ENCODE measurements around the gene FES. TPM values are rescaled to one million over a fixed set of nuclear protein-coding genes. Genes with fewer than 3 reads are reported as not detected.

The FES gene
- total and polyA plus RNA-seq, 2 donors (not counting 1 experiment from before 2014, with no cell fraction given): 5.5 to 31.2 TPM

GRCh38 chr15:90929246-90930019 lies 45.1 kb downstream of the FES start:
- no peaks in the 10 kb centered on the region for H3K79me2 ChIP-seq (ENCODE audit: control insufficient read depth, insufficient read depth, low read length)
- H2AFZ ChIP-seq (ENCODE audit: low read length): peak overlapping the region; percentile 5
- peak overlapping the region; percentile 68 for H3K27ac ChIP-seq (ENCODE audit: insufficient read depth, low read length)
- no peaks in the 10 kb centered on the region for H3K27me3 ChIP-seq (ENCODE audit: control insufficient read depth, insufficient read depth, low read length)
- H4K20me1 ChIP-seq (ENCODE audit: control insufficient read depth, extremely low read depth, insufficient read depth, low read length): no peaks in the 10 kb centered on the region
- no peak for DNase-seq (ENCODE audit: low read depth in 2 of 2)
- peaks cover 8% of the 10 kb centered on the region for H3K4me1 ChIP-seq (ENCODE audit: control insufficient read depth, extremely low read depth, insufficient read depth, low read length)
- peak overlapping the region; percentile 43 for H3K9ac ChIP-seq (ENCODE audit: insufficient read depth, low read length)
- peak overlapping the region; percentile 65 for H3K4me2 ChIP-seq (ENCODE audit: extremely low read depth, insufficient read depth, low read length)
- TF ChIP-seq EZH2 (IDR thresholded peaks at IDR 0.05; ENCODE audit: low read length, missing control alignments) (no peak), CTCF (conservative IDR thresholded peaks at IDR 0.05 in 1 of 2, IDR thresholded peaks at IDR 0.05 in 1 of 2; ENCODE audit: low read depth in 1 of 2, low read length in 2 of 2) (no peak)
- H3K36me3 ChIP-seq (ENCODE audit: control insufficient read depth, insufficient read depth, low read length): no peaks in the 10 kb centered on the region
- H3K4me3 ChIP-seq (replicated peaks in 1 of 4; ENCODE audit: control extremely low read depth in 1 of 4, insufficient read depth in 1 of 4, low read depth in 3 of 4, low read length in 4 of 4): peak overlapping the region; percentile 18 to 71 (median 48)
- no peaks in the 10 kb centered on the region for H3K9me3 ChIP-seq (ENCODE audit: control insufficient read depth, insufficient read depth, low read depth, low read length)

GRCh38 chr15:90930861-90931574 lies 46.7 kb downstream of the FES start:
- Histone ChIP-seq H2AFZ (ENCODE audit: low read length) (no peak overlapping the region), H3K9me3 (ENCODE audit: control insufficient read depth, insufficient read depth, low read depth, low read length) (no peaks in the 10 kb centered on the region), H3K4me2 (ENCODE audit: extremely low read depth, insufficient read depth, low read length) (peak overlapping the region; percentile 65), H3K27me3 (ENCODE audit: control insufficient read depth, insufficient read depth, low read length) (no peaks in the 10 kb centered on the region), H3K4me3 (replicated peaks in 1 of 4; ENCODE audit: control extremely low read depth in 1 of 4, insufficient read depth in 1 of 4, low read depth in 3 of 4, low read length in 4 of 4) (peak overlapping the region in 2 of 4 experiments; percentile 71 to 80), H3K9ac (ENCODE audit: insufficient read depth, low read length) (no peak overlapping the region), H3K36me3 (ENCODE audit: control insufficient read depth, insufficient read depth, low read length) (no peaks in the 10 kb centered on the region), H3K4me1 (ENCODE audit: control insufficient read depth, extremely low read depth, insufficient read depth, low read length) (peaks cover 14% of the 10 kb centered on the region), H3K27ac (ENCODE audit: insufficient read depth, low read length) (peak overlapping the region; percentile 68), H4K20me1 (ENCODE audit: control insufficient read depth, extremely low read depth, insufficient read depth, low read length) (no peaks in the 10 kb centered on the region), H3K79me2 (ENCODE audit: control insufficient read depth, insufficient read depth, low read length) (peaks cover 7% of the 10 kb centered on the region)
- no peak for DNase-seq (ENCODE audit: low read depth in 2 of 2)
- TF ChIP-seq CTCF (conservative IDR thresholded peaks at IDR 0.05 in 1 of 2, IDR thresholded peaks at IDR 0.05 in 1 of 2; ENCODE audit: low read depth in 1 of 2, low read length in 2 of 2): no peak
- TF ChIP-seq EZH2 (IDR thresholded peaks at IDR 0.05; ENCODE audit: low read length, missing control alignments): no peak

- peaks cover 11% of the 10 kb centered on the region for H3K79me2 ChIP-seq (ENCODE audit: control insufficient read depth, insufficient read depth, low read length)
- no peaks in the 10 kb centered on the region for H3K9me3 ChIP-seq (ENCODE audit: control insufficient read depth, insufficient read depth, low read depth, low read length)
- TF ChIP-seq EZH2 (IDR thresholded peaks at IDR 0.05; ENCODE audit: low read length, missing control alignments) (no peak), CTCF (conservative IDR thresholded peaks at IDR 0.05 in 1 of 2, IDR thresholded peaks at IDR 0.05 in 1 of 2; ENCODE audit: low read depth in 1 of 2, low read length in 2 of 2) (no peak)
- no peak for DNase-seq (ENCODE audit: low read depth in 2 of 2)
- H3K4me3 ChIP-seq (replicated peaks in 1 of 4; ENCODE audit: control extremely low read depth in 1 of 4, insufficient read depth in 1 of 4, low read depth in 3 of 4, low read length in 4 of 4): peak overlapping the region in 3 of 4 experiments; percentile 70 to 88 (median 80)
- H3K4me2 ChIP-seq (ENCODE audit: extremely low read depth, insufficient read depth, low read length): peak overlapping the region; percentile 100
- peaks cover 17% of the 10 kb centered on the region for H3K4me1 ChIP-seq (ENCODE audit: control insufficient read depth, extremely low read depth, insufficient read depth, low read length)
- no peaks in the 10 kb centered on the region for H3K27me3 ChIP-seq (ENCODE audit: control insufficient read depth, insufficient read depth, low read length)
- H4K20me1 ChIP-seq (ENCODE audit: control insufficient read depth, extremely low read depth, insufficient read depth, low read length): no peaks in the 10 kb centered on the region
- no peak overlapping the region for H2AFZ ChIP-seq (ENCODE audit: low read length)
- H3K27ac ChIP-seq (ENCODE audit: insufficient read depth, low read length): no peak overlapping the region
- H3K9ac ChIP-seq (ENCODE audit: insufficient read depth, low read length): no peak overlapping the region
- H3K36me3 ChIP-seq (ENCODE audit: control insufficient read depth, insufficient read depth, low read length): no peaks in the 10 kb centered on the region
These were observed 47.2 kb downstream of the FES start for GRCh38 chr15:90931575-90931827.
